ENCODE results near the gene CEP70.
"Not testable (repeated sequence)": the region's sequence is repeated elsewhere in the genome, so short reads cannot be mapped to it uniquely, and the experiment has no call there.

The CEP70 gene

DNA sequence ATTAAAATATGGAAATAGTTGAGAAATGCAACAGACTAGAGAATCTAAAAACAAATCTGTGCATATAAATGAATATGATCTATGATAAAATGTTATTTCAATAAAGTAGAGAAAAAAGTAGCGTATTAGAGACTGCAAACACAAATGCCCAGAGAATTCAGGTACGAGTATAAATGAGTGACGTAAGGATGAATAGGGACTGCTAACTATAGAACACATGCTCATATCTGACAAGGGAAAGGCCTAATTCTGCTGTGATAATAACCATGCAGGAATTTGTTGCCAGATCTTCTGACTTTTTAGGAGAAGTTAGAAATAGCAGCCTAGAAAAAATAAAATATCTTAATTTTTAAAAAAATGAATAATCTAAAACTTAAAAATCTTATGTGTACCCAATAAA lies 86.5 kb downstream of the CEP70 start:
- DNase-seq = no peak

DNA sequence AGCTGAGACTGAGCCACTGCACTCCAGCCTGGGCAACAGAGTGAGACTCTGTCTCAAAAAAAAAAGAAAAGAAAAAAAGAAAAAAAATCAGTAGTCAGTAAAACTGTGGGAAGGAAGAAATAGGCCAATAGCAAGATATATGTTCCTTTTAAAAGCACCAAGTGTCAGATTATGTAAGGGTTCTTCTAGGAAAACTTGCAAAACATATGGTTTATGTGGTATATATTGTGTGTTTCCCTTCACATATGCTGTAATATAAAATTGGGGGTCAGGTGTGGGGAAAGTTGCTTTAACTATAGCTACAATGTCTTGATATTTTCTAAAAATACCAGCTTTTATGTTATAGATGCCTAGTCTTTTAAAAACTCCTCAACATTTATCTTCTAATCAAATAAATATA lies 95.1 kb downstream of the CEP70 start:
- DNase-seq = no peak

DNA sequence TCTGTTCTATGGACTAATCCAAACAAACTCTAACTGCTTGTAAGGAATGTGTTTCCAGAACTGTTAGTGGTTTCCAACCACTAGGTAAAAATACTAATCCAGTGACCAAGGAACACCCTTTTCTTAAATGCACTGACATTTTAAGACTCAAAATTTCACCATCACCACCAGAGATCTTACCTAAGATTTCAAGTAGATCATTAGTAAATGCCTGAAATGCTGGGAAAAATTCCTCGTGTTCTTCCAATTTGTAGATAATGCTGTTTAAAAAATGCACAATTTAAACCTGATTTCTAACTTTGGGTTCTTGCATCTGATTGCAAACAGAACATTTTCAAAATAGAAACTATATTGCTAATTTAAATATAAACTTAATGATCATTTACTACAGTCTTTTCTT lies 96.2 kb downstream of the CEP70 start:
- no peak for DNase-seq

DNA sequence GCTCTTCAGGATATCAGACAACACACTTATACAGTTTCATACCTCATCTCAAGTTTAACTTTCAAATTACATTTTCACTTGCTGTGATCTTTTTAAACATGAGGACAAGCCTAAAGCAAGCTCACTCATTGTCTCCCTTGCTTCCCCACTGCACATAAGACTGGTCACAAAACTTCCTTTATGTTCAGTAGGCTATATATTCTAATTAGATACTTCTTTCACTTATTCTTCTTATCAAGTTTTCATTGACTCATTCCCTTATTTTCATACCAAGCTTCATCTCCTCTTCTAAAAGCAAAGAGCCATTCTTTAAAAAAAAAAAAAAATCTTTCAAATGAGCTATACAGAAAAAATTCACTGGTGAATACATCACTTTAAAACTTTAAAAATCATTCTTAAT lies 97.0 kb downstream of the CEP70 start:
- no peak for DNase-seq

DNA sequence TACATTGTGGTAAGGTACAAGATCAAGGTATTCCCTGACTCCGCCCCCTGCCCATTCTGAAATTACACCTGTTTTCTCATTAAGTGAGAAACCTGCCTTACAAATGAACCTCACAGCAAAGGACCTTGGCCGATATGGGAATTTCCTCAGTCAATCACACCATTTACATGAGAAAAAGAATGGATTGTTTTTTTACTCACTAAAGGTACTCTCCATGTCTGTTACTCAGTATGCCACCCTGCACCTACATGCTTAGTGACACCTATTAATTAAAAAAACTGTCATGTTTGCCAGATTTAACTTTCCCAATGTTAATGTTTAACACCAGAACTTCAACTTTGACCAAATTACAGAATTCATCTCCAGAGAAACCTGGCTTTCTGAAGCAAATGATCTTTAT lies 97.6 kb downstream of the CEP70 start:
- no peak for DNase-seq

DNA sequence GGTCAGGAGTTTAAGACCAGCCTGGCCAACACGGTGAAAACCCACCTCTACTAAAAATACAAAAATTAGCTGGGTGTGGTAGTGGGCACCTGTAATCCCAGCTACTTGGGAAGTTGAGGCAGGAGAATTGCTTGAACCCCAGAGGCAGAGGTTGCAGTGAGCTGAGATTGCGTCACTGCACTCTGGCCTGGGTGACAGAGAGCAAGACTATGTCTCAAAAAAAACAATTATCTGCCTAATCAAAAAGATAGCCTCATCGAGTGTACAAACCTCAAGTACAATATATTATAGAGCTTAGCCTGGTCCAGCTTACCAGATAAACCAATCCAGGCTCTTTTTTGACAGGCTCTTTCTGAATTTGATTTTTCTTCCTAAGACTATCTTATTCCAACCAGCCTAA lies 98.4 kb downstream of the CEP70 start:
- not testable (repeated sequence) for DNase-seq

DNA sequence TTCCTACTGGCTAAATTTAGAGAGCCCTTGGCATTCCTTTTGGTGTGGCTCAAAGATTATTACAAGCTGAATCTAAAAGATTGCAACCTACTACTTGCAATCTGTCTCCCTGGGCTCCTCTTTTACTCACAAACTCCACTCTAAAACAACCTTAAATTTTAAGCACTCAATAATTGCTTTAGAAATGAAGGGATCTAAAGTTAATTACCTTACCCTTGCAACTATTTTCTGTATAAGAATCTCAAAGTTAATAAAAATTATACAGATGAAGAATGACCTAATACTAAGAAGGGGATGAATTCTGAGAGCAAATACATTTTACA lies 99.5 kb downstream of the CEP70 start:
- no peak for DNase-seq

DNA sequence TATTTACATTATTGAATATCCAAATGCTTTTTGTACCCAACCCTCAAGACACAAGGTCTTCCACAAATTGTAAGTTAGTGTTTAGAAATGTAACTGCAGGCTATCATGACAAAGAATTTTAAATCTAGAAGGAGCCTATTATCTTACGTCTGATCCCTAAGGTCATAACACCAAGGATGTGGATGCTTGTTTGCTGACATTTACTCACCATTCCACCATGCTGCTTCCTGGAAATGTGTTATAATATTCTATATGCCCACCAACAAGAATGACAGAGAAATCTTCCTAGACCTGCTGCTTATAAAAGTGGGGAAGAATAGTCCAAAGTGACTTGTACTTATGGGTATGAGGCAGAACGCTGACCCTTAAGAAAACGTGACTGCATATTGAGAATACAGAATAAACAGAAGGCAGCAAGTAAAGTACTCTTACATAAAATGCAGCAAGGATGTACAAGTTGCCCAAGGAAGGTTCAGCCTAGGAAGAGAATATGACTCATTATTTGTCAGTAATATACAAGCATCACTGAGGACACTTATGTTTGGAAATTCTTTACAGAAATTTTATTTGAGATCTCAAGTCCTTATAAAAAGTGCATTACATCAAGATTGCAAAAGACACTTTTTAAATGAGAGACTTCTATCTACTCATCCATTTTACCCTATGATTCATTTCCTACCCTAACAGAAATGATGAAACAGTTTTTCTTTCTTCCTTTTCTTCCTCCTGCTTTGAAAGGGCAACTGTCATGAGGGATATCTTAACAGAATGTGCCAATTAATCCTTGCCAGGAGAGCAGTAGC lies 100.1 kb downstream of the CEP70 start:
- no peak for DNase-seq

DNA sequence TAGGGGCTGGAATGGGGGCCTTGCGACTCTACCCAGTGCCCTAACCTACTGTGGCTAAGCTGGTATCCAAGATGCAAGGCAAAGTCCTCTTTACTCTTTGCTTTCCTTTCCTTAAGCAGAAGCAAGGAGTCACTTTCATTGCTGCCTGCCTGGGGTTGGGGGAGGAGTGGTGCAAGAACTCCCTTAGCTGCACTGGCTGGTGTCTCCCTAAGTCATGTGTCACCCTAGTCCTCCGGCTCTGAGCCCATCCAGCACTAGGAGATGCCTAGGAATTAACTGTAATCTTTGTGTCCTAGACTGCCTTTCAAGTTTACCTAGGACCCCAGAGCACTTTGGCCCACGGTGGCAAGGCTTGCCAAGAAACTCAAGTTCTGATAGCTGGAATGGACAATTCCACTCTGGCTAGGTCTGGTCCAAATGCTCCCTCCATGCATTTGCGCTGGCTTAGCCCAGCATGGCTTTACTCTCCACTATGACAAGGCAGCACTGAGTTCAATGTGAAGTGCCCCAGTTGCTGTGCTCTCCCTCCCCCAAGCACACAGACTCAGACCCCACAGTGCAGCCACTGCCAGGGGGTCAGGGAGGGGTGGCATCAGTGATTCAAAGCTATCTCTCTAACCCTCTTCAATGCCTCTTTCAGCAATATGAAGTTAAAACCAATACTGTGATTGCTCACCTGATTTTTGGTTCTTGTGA lies 100.9 kb downstream of the CEP70 start:
- DNase-seq = no peak

DNA sequence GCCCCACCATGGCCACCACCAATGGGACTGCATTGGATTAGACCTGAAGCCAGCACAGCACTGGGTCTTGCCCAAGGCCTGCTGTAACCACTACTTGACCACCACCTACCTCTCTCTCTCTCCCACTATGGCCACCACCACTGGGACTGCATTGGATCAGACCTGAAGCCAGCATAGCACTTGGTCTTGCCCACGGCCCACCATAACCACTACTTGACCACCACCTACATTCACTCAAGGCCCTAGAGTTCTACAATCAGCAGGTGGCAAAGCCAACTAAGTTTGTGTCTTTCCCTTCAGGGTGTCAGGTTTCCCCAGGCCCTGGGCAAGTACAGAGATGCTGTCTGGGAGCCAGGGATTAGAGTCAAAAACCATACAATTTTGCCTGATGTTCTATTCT lies 102.1 kb downstream of the CEP70 start:
- DNase-seq = no peak

DNA sequence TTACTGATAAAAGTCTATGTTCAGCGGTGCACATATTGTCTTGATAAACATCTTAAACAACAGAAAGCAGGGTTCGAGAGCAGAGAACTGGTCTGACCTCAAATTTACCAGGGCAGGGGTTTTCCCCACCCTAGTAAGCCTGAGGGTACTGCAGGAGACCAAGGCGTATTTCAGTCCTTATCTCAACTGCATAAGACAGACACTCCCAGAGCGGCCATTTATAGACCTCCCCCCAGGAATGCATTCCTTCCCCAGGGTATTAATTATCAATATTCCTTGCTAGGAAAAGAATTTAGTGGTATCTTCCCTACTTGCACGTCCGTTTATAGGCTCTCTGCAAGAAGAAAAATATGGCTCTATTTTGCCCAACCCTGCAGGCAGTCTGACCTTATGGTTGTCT lies 107.5 kb downstream of the CEP70 start:
- not testable (repeated sequence) for DNase-seq

DNA sequence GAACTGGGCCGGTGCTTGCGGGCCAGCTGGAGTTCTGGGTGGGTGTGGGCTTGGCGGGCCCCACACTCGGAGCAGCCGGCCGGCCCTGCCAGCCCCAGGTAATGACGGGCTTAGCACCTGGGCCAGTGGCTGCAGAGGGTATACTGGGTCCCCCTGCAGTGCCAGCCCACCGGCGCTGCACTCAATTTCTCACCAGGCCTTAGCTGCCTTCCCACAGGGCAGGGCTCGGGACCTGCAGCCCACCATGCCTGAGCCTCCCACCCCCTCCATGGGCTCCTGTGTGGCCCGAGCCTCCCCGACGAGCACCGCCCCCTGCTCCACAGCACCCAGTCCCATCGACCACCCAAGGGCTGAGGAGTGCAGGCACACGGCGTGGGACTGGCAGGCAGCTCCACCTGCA lies 109.4 kb downstream of the CEP70 start:
- not testable (repeated sequence) for DNase-seq

DNA sequence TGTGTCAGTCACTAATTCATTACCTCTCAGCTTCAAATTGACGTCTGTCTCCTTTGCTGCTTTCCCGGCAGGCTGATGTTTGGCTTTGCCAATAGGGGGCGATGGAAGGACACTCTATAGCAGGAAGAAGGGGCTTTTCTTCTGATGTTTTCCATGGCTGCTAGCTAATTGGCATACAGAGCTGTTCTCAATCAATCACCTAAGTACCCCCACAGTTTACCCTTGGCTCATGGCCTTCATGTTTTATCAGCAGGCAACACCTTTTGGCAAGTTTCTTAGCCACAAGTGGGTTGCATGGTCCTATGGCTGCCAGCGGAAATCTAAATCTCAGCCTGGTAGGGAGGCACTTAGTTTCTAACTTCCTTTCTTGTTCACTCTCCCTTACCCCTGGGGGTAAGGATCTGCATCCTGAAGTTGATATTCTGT lies 114.6 kb downstream of the CEP70 start:
- peak; percentile 10 for DNase-seq

DNA sequence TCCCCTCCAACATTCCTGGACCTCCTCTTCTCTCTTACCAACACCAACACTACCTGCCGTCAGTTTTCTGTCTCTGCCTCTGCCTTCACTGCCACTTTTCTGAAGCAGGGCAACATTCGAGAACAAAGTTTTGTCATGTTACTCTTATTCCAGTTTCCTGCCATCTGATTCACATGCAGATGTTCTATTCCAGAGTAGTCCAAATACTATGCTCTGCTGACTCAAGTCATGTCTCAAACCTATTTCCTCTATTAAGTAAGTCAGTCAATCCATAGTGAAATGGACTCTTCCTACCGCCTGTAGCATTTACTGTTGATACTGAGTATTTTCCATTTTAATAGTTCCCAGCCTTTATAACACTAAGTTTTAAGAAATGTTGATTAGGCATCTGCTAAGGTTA lies 116.3 kb downstream of the CEP70 start:
- DNase-seq = no peak

DNA sequence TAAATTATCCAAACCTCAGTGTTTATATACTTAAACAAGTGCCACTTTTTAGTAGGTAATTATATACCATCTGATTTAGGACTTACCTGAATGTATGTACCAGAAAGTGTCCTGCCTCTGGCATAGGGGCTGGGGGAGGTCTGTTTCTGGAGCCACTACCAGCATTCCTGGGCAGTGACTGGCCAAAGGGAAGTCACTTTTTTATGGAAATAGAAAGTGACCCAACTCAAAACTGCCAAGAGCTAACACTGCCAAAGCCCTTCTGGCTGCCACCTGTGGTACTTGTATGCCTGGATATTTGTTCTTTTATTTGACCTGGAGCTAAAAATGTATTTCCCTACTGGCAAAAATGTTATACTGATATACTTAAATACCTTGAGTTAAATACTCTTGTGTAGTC lies 116.9 kb downstream of the CEP70 start:
- DNase-seq = no peak

DNA sequence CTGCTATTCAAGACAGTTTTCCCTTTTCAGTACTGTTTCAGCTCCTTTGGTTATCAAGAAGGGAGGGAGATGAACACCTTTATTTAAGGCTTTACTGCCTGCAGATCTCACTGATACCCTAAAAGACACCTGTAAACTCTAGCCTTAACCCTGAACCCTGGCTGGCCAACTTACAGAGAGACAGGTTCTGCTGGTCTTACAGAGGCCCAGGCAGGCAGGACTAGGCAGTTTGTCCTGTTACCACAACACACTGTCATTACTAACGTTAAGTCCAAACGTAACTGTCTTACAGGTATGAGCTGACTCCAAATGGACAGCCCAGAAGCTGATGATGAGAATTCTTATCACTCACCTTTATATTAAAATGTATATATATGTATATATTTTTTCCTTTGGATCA lies 117.5 kb downstream of the CEP70 start:
- no peak for DNase-seq

DNA sequence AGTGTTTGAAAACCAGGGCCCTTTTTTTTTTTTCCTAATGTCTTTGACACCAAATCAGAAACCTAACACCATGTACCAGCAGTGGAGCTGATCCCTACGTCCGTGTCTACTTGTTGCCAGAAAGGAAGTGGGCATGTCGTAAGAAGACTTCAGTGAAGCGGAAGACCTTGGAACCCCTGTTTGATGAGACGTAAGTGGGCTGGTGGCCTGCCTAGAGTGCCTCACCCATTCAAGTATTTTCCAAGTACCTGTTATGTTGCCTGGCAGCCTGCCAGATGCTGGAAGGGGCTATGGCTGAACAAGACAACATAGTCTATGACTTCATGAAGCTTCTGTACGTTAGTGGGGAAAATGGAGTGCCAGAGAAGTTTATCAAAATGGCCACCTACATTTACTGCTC lies 119.9 kb downstream of the CEP70 start:
- no peak for DNase-seq

DNA sequence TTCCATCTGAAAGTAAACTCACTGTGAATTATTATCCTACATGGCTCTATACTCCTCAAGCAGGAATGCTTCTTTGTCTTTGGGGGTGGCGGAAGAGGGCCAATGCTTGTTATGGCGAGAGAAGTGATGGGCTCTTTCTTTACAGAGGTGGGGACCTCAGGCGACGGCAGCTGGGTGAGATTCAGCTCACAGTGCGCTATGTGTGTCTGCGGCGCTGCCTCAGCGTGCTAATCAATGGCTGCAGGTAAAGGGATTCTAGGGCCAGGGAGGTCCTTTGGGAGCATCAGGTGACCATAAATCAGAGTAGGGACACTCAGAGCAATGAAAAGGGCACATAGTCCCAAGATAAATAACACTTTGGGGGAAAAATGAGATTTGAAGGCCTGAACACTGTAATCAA lies 120.7 kb downstream of the CEP70 start:
- DNase-seq = no peak

DNA sequence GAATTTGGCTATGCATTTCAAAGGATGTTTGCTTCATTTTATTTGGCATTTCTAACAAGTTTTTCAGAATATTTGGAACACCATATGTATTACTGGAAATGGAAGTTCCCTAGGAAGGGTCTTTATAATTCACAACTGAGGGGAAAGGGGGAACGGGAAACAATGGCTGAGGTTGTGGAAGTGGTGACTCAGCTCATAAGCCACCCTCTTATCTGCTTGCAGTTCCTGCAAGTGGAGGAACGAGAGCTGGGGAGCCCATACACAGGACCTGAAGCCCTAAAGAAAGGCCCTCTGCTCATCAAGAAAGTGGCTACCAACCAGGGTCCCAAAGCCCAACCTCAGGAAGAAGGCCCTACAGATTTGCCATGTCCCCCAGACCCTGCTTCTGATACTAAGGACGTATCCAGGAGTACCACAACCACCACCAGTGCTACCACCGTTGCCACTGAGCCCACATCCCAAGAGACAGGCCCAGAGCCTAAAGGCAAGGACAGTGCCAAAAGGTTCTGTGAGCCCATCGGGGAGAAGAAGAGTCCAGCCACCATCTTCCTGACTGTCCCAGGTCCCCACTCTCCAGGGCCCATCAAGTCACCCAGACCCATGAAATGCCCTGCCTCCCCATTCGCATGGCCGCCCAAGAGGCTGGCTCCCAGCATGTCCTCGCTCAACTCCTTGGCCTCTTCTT lies 121.8 kb downstream of the CEP70 start:
- no peak for DNase-seq

DNA sequence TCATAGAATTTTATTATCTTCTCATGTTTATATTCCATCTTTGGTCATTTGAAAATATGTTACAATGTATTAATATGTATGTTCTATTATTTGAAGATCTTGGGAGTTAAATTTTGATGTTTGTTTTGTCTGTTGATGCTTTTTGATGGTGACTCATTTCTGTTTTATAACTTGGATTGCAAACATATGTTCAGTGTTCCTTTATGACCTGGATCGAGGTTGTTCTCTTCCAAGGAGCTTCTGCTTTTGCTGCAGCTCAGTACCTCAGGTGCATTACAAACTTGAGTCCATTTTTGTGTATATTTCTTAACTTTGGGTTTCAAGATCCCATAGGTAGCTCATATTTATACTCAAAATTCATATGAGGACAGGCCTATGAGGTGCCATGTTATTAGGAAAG lies 122.6 kb downstream of the CEP70 start:
- no peak for DNase-seq

DNA sequence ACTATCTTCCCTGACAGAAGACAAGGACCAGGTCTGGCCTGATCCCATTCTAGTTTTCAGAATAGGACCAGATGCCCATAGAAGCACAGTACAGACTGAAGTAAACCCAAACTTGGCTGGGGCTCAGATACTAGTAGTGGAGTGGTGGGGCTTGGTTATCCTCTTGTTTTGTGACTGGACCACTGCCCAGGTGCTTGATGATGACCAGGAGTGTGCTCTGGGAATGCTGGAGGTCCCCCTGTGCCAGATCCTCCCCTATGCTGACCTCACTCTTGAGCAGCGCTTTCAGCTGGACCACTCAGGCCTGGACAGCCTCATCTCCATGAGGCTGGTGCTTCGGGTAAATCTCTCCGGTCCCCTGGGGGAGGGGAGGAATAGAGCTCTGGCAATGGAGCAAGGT lies 123.4 kb downstream of the CEP70 start:
- DNase-seq = no peak

DNA sequence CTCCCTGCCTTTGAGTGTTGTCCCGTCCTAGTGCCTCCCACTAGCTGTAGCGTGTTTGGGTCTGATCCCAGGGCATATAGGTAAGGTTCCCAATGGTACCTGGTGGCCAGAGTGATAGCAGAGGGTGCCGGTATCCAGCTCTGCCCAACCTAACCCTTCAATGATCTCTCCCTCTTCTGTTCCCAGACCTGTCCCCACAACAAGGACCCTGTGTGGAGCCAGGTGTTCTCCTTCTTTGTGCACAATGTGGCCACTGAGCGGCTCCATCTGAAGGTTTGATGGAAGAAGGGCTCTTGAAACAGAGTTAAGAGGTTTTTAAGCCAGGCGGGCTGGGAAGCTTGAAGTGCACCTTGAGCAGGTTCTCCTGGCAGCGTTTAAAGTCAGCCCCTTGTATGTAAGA lies 124.2 kb downstream of the CEP70 start:
- no peak for DNase-seq

DNA sequence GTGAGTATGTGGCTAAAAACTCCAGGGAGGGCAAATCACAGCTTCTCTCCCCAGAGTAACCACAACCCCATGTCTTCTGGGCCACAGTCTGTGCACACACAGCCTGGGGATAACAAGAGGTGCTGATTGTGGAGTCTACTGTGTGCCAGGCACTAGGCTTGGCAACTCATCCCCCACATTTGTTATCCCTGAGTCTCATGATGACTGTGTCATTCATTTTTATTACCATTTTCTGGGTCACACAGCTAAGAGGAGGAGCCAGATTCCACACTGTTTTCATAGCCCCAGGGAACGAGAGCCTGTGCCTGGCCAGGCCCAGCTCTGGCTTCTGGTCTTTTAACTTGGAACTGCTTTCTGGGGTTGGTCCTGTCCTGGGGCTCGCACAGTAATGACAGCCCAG lies 125.2 kb downstream of the CEP70 start:
- no peak for DNase-seq

DNA sequence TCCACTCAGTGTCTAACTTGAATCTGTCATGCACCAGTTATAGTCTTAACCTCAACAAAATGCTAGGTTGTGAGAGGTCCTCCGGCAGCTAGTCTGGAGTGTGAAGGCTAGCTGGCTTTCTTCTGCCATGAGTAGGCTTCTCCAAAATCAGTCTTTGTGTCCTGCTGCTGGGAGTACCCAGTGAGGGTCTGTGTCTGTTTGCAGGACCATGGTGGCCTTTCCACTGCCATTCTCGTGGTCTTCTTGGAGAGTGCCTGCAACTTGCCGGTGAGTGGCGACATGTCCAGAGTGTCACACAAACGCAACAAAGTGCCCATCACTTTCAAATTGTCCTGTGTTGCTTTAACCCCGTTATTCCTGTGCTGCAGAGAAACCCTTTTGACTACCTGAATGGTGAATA lies 125.6 kb downstream of the CEP70 start:
- DNase-seq = no peak

Data from NCI-H748 treated with DMSO at 0.1 percent for 48 hours (cell line).